SH-SY5Y (cell line): Measurements from ENCODE around the gene GALNT1.

ENCODE experiments used
- GATA2 ChIP-seq: IDR thresholded peaks from 2 replicates; pipeline ENCODE4 v1.6.1; 2011; ENCODE audit warnings: mild to moderate bottlenecking, low read depth, low read length
- GATA3 ChIP-seq: IDR thresholded peaks from 2 replicates; pipeline ENCODE4 v1.6.1; 2011; ENCODE audit warnings: low read depth, mild to moderate bottlenecking, low read length, moderate library complexity

DNA sequence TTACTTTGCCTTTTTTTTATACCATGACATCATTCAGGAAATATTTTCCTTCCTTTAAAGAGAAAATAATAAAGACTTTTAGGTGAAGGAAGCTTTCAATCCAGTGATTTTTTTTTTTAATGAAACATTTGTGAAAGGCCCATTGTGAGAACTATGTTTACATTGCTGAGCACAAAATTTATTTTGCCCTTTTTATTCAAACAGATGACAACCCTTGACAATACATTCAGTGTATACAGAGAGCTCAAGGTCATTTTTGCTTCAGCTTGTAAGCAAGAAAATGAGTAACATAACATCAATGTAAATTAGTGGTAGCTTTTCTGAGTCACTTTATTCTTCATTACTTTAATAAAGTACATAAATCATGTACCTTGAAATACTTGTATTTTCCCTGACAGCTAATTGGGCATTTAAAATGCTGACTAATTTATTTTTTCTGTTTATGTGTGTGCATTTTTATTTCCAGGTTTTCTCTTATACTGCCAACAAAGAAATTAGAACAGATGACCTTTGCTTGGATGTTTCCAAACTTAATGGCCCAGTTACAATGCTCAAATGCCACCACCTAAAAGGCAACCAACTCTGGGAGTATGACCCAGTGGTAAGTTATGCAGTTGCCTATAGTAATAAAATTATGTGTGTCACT is 121.6 kb downstream of the GALNT1 start:
- no peak for TF ChIP-seq GATA2
- TF ChIP-seq GATA3: no peak
